DOHH2 (cell line): Measurements from ENCODE around the gene FSTL4.

Source experiments
- EZH2phosphoT487 ChIP-seq: fragments of 200-600 bp; sonication (generic); IDR thresholded peaks from 2 replicates; pipeline ENCODE4 v1.6.1; 2017; ENCODE audit warnings: borderline replicate concordance, mild to moderate bottlenecking, antibody characterized with exemption, low read length, moderate library complexity, mixed read lengths
- TF ChIP-seq, protein P1 (sequence below): fragments of 200-600 bp; sonication (generic); IDR thresholded peaks from one replicate; pipeline ENCODE4 v1.5.1; 2014; ENCODE audit warnings: antibody characterized with exemption, mild to moderate bottlenecking, low read depth, low read length; ENCODE audit not compliant: poor library complexity, severe bottlenecking

DNA sequence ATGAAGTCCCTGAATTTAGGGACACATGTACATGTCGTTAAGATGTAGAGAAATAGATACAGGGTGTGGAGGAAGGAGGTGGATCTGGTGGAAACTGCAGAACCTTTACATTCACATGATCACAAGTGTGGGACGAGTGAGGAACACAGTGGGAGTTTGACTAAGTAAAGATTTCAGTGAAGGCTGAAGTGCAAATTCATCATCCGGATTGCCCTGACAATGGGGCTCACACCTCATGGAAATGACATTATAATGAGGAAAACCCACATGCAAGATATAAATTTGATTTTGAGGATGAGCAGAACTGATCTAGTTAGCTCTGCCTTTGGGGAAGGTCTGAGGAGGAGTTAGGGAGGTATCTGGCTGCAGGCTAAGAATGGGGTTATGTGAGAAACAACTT is 173.9 kb downstream of the FSTL4 start:
- TF ChIP-seq, protein P1, sequence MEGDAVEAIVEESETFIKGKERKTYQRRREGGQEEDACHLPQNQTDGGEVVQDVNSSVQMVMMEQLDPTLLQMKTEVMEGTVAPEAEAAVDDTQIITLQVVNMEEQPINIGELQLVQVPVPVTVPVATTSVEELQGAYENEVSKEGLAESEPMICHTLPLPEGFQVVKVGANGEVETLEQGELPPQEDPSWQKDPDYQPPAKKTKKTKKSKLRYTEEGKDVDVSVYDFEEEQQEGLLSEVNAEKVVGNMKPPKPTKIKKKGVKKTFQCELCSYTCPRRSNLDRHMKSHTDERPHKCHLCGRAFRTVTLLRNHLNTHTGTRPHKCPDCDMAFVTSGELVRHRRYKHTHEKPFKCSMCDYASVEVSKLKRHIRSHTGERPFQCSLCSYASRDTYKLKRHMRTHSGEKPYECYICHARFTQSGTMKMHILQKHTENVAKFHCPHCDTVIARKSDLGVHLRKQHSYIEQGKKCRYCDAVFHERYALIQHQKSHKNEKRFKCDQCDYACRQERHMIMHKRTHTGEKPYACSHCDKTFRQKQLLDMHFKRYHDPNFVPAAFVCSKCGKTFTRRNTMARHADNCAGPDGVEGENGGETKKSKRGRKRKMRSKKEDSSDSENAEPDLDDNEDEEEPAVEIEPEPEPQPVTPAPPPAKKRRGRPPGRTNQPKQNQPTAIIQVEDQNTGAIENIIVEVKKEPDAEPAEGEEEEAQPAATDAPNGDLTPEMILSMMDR: no peak
- no peak for TF ChIP-seq EZH2phosphoT487
